ENCODE data around the gene LAMC1. TPM values are rescaled to one million over a fixed set of nuclear protein-coding genes. Genes with fewer than 3 reads are reported as not detected.

The LAMC1 gene
- total and polyA plus RNA-seq, 10 of the 15 experiments (the other 5 are each of a cell fraction or from before 2014, with no cell fraction given): 4.6 to 51.4 (median 25.6) TPM

DNA sequence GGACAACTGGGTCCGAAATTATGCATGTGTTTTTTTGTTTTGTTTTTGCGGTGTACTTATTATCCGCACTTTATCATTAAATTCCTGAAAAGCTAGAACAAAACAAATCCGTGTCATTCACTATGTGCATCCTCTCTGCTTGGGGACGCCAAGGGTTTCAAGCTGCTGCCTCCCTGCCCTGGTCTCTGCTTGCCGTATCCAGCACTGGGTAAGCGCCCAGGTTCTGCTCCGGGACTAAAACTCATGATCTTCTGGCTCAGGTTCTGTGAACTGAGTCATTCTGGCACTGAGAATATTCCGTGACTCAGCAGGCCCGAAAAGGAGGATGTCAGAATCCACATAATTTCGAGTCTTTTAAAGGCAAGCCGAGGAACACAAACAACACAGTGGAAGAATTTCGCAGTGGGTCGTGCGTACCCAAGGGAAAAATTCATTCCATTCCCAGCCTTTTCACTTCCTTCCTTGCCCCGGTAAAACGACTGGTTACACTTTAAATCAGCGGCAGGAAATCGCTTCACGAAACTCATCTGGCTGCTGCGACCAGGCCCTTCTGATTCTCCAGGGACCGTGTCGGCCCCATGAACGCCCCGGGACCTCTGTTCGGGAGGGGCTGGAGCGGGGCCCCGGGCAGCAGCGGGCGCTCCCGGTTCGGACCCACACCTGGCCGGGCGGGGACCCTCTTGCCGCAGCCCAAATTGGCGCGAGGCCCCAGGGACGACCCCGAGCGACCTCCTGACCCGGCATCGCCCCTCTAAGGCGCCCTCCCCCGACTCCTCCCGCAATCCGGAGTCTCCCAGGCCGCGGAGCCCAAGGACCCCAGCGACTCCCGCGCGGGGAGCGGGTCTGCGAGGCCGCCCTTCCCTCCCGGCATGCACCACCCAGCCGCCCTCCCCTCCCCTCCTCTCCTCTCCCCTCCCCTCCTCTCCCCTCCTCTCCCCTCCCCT lies 746 bp upstream of the LAMC1 start (continued):
- TF ChIP-seq CEBPB (IDR thresholded peaks at IDR 0.05; ENCODE audit: borderline replicate concordance in 1 of 2, low read depth in 2 of 2, low read length in 2 of 2) (no peak), ZSCAN29 (IDR thresholded peaks at IDR 0.05) (no peak), LARP7 (IDR thresholded peaks at IDR 0.05) (peak; percentile 65), ZNF207 (IDR thresholded peaks at IDR 0.05; ENCODE audit: borderline replicate concordance) (0 out of 2 replicates have a peak, but pooled peaks have one; percentile 73), YBX1 (IDR thresholded peaks at IDR 0.05) (no peak), BRCA1 (IDR thresholded peaks at IDR 0.05; ENCODE audit: low read depth, low read length) (no peak), CREM (IDR thresholded peaks at IDR 0.05; ENCODE audit: low read depth) (0 out of 2 replicates have a peak, but pooled peaks have one; percentile 17), SPI1 (IDR thresholded peaks at IDR 0.05; ENCODE audit: borderline replicate concordance, insufficient read depth, low read depth, low read length) (peak; percentile 41; the same call in 1 of the 2 replicates), NFXL1 (IDR thresholded peaks at IDR 0.05; ENCODE audit: borderline replicate concordance) (no peak), MTA3 (IDR thresholded peaks at IDR 0.05; ENCODE audit: borderline replicate concordance, low read length) (no peak), IKZF1 (conservative IDR thresholded peaks at IDR 0.05) (peak; percentile 93), POLR2AphosphoS2 (IDR thresholded peaks at IDR 0.05; ENCODE audit: low read depth, low read length) (0 out of 2 replicates have a peak, but pooled peaks have one; percentile 38), ZNF384 (IDR thresholded peaks at IDR 0.05; ENCODE audit: borderline replicate concordance, low read depth, low read length) (no peak), PAX5 (IDR thresholded peaks at IDR 0.05; ENCODE audit: borderline replicate concordance, low read depth, low read length) (0 out of 2 replicates have a peak, but pooled peaks have one; percentile 6), BMI1 (IDR thresholded peaks at IDR 0.05; ENCODE audit: borderline replicate concordance) (peak; percentile 50; the same call in 1 of the 2 replicates), RFX5 (IDR thresholded peaks at IDR 0.05; ENCODE audit: low read depth, low read length) (no peak), JUNB (IDR thresholded peaks at IDR 0.05) (peak; percentile 80), MTA2 (IDR thresholded peaks at IDR 0.05; ENCODE audit: low read depth) (peak; percentile 54; the same call in 1 of the 2 replicates), TCF12 (IDR thresholded peaks at IDR 0.05; ENCODE audit: low read depth, low read length) (no peak; the same call in 1 of the 2 replicates), GATAD2B (conservative IDR thresholded peaks at IDR 0.05; ENCODE audit: low read depth) (peak; percentile 93), NRF1 (conservative IDR thresholded peaks at IDR 0.05; ENCODE audit: low read depth, low read length) (no peak), IKZF2 (IDR thresholded peaks at IDR 0.05) (peak; percentile 91 to 93)
- TF ChIP-seq, protein P1, sequence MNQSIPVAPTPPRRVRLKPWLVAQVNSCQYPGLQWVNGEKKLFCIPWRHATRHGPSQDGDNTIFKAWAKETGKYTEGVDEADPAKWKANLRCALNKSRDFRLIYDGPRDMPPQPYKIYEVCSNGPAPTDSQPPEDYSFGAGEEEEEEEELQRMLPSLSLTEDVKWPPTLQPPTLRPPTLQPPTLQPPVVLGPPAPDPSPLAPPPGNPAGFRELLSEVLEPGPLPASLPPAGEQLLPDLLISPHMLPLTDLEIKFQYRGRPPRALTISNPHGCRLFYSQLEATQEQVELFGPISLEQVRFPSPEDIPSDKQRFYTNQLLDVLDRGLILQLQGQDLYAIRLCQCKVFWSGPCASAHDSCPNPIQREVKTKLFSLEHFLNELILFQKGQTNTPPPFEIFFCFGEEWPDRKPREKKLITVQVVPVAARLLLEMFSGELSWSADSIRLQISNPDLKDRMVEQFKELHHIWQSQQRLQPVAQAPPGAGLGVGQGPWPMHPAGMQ (IDR thresholded peaks at IDR 0.05; ENCODE audit: borderline replicate concordance): no peak
- TF ChIP-seq, protein P2, sequence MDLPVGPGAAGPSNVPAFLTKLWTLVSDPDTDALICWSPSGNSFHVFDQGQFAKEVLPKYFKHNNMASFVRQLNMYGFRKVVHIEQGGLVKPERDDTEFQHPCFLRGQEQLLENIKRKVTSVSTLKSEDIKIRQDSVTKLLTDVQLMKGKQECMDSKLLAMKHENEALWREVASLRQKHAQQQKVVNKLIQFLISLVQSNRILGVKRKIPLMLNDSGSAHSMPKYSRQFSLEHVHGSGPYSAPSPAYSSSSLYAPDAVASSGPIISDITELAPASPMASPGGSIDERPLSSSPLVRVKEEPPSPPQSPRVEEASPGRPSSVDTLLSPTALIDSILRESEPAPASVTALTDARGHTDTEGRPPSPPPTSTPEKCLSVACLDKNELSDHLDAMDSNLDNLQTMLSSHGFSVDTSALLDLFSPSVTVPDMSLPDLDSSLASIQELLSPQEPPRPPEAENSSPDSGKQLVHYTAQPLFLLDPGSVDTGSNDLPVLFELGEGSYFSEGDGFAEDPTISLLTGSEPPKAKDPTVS (IDR thresholded peaks at IDR 0.05; ENCODE audit: low read depth, low read length): no peak
- TF ChIP-seq, protein P3, sequence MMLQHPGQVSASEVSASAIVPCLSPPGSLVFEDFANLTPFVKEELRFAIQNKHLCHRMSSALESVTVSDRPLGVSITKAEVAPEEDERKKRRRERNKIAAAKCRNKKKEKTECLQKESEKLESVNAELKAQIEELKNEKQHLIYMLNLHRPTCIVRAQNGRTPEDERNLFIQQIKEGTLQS (IDR thresholded peaks at IDR 0.05; ENCODE audit: borderline replicate concordance, extremely low read depth, low read depth, low read length): no peak
- TF ChIP-seq, protein P4, sequence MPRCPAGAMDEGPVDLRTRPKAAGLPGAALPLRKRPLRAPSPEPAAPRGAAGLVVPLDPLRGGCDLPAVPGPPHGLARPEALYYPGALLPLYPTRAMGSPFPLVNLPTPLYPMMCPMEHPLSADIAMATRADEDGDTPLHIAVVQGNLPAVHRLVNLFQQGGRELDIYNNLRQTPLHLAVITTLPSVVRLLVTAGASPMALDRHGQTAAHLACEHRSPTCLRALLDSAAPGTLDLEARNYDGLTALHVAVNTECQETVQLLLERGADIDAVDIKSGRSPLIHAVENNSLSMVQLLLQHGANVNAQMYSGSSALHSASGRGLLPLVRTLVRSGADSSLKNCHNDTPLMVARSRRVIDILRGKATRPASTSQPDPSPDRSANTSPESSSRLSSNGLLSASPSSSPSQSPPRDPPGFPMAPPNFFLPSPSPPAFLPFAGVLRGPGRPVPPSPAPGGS (IDR thresholded peaks at IDR 0.05; ENCODE audit: borderline replicate concordance, insufficient read depth, low read depth, low read length, poor library complexity, severe bottlenecking): peak; percentile 18
